DMS153 (cell line): ENCODE data around the gene CLNS1A.
"Not testable (repeated sequence)": the region's sequence is repeated elsewhere in the genome, so short reads cannot be mapped to it uniquely, and the experiment has no call there.

Experiments
- DNase-seq: peaks from one replicate; lab custom pipeline; 2025; lab: John Stamatoyannopoulos, UW

The CLNS1A gene

DNA sequence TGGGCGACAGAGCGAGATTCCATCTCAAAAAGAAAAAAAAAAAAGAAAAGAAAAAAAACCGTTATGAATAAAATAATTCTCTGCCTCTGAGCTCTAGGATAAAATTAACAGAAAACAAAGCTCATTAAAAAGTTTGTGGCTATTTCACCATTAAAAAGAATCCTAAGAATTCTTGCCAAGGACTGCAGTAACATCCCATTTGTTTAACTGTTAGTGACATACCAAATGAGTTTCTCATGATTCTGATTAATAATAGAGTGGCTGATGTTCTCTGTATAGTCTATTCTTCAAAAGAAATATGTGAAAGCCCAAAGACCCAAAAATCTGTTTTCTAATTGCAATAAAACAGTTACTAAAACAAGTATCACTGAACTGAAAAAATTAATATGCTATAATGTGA is 19.7 kb downstream of the CLNS1A start:
- no peak for DNase-seq

GRCh38 chr11:77611921-77612320 is 25.7 kb downstream of the CLNS1A start:
- DNase-seq: no peak

- DNase-seq: no peak
These were observed 28.4 kb downstream of the CLNS1A start for GRCh38 chr11:77609234-77609633.

GRCh38 chr11:77604281-77604680 is 33.3 kb downstream of the CLNS1A start:
- no peak for DNase-seq

DNA sequence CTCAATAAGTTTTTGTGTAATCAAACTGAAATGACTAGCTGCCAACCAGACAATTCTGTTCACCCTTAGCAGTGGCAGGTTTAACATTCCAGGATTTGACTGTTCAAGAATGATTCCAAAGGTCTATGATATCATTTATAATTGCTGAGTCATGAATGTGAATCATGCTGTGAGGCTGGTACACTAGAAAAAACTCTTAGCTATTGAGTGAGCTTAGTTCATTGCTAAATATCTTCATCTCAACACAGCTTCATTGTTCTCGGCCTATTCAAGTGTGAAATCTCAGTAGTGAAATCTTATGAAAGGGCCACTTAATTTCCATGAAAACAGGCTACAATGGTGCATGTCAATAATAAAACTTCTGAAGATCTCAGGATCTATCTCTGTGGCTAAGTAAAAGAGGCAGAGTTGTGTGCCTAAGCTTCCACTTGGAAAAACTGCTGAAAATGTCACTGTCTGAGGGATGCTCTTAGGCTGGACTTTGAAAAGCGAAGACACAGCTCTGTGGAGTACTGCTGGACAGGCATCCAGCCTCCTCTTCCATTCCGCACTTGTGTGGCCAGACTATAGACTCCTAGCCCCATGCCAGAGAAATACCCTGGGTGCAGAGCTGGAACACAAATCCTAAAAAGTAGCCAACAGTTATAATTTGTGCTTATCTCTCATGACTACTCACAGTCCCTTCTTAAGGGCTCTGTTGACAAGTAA is 35.1 kb downstream of the CLNS1A start:
- DNase-seq: no peak

GRCh38 chr11:77598195-77598594 is 39.4 kb downstream of the CLNS1A start:
- DNase-seq: no peak

- no peak for DNase-seq
These were observed 41.0 kb downstream of the CLNS1A start for GRCh38 chr11:77596626-77597025.

GRCh38 chr11:77593883-77594282 is 43.7 kb downstream of the CLNS1A start:
- DNase-seq: no peak

- DNase-seq: no peak
These were observed 44.9 kb downstream of the CLNS1A start for GRCh38 chr11:77592727-77593126.

DNA sequence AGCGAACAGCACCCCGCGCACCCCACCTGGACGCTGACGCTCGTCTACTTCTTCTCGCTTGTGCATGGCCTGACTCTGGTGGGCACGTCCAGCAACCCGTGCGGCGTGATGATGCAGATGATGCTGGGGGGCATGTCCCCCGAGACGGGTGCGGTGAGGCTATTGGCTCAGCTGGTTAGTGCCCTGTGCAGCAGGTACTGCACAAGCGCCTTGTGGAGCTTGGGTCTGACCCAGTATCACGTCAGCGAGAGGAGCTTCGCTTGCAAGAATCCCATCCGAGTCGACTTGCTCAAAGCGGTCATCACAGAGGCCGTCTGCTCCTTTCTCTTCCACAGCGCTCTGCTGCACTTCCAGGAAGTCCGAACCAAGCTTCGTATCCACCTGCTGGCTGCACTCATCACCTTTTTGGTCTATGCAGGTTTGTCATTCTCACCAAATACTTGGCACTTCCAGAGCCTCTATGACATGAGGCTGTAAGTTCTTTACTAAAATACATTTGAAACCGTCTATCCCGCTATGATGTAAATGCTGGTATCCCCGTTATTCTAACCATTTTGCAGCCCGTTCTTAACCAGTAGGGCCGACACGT is 47.3 kb downstream of the CLNS1A start:
- peak; percentile 48 for DNase-seq

GRCh38 chr11:77589521-77590193 is 47.9 kb downstream of the CLNS1A start, which contains the start of gene AQP11:
AQP11 (plus strand) TSS chr11:77589953; CDS start chr11:77589993, 40 bp downstream.
- DNase-seq: peak; percentile 54

DNA sequence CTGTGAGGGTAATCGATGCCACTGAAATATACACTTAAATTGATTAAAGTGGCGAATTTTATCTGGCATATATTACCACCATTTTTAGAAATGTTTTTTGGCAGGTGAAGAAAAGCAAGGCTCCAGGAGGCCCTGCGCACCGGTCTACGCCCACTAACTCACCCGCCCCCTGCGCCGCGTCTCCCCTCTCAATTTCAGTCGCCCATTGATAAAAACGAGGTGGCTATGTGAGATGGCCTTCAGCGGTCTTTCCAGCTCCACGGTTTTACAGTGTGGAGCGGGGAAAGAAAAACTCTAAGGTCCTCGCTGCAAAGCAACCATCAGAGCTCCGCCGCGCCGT is 48.4 kb downstream of the CLNS1A start:
- no peak for DNase-seq

- DNase-seq: no peak
These were observed 56.8 kb downstream of the CLNS1A start for GRCh38 chr11:77580712-77581337.

GRCh38 chr11:77575428-77575827 is 62.2 kb downstream of the CLNS1A start:
- DNase-seq: not testable (repeated sequence)

DNA sequence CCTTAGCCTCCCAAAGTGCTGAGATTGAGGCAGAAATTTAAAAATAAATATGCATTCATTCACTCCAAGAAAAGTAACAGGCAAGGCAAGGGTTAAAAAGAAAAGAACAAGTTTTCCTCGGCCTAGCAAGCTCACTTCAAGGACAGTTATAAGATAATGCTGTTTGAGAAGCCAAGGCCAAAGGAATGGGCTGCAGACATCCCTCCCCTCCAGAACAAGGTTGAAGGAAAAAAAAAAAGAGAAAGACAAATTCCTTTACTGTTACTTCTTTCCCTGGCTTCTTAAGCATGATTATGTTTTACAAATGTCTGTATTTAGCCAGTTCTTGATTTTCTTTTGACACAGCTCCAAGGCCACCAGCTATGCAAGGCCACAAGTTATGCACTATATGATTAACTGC is 66.7 kb downstream of the CLNS1A start:
- DNase-seq: not testable (repeated sequence)

DNA sequence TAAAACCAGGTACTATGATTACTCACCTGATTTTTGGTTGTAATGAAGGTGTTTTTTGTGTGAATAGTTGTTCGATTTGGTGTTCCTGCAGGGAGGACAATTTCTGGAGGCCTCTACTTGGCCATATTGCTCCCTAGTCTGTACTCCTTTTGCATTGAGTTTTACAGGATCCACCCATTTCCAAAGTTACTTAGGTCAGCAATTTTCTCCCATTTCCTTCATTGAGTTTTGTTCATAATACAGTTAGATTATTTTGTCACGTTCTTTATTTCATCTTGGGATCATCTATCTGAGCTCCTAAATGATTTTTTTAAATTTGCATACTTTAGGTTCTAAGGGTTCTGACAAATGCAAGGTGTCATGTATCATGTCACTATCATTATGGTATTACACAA is 67.9 kb downstream of the CLNS1A start:
- no peak for DNase-seq

DNA sequence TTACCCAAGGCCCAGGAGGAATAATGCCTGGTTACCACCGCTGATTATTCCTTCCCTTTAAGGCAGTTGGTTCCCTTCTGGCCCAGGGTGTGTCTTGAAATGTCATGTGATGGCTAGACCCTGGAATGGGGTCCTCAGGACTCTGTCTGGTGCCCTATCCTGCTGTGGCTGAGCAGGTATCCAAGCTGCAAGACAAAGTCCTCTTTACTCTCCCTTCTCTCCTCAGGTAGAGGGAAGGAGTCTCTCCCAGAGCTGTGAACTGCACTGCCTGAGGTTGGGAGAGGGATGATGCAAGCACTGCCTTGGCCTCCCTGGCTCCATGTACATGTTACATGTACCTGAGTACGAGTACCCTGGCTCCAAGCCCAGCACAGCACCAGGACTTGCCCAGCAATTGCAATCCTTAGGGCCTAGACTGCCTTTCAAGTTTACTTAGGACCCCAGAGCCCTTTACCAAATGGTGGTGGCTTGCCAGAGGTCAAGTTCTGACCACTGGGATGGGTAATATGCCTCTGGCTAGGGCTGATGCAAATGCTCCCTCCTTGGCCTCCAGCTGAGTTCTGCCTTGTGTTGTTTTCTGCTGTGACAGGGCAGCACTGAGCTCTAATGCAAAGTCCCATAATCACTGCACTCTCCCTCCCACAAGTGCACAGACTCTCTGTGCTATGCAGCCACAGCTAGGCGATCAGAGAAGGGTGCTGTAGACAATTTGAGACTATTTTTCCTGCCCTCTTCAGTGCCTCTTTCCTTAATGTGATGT is 68.5 kb downstream of the CLNS1A start:
- DNase-seq: no peak

GRCh38 chr11:77568306-77568705 is 69.3 kb downstream of the CLNS1A start:
- no peak for DNase-seq
